ENCODE data around the gene KLHL13.

KLHL13 gene

DNA sequence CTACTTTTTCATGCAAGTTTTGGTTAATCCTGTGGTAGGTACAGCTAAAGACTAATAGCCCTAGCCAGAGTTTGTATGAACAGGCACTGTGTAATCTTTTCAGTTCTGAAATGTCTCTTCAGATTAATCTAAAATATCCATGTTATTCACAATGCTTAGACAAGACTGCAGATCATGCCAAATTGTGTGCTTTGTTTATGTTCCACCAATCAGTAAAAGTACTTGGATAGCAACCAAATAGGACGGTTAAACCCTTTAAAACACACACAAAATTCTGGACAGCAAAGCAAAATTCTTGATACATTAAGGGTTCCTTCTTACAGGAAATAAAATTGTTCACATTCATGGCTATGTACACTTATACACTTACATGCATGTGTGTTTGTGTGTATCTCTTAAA lies 139.1 kb downstream of the KLHL13 start:
- TF ChIP-seq BACH2 (CRISPR knock-in tag; IDR thresholded peaks at IDR 0.05; ENCODE audit: borderline replicate concordance) (no peak), ZNF8 (CRISPR knock-in tag; IDR thresholded peaks at IDR 0.05) (no peak), ZFP3 (CRISPR knock-in tag; IDR thresholded peaks at IDR 0.05) (no peak), ZNF565 (CRISPR knock-in tag; conservative IDR thresholded peaks at IDR 0.05; ENCODE audit: low read depth) (no peak), TOX (CRISPR knock-in tag; IDR thresholded peaks at IDR 0.05; ENCODE audit: borderline replicate concordance) (no peak), ARNTL (CRISPR knock-in tag; IDR thresholded peaks at IDR 0.05; ENCODE audit: borderline replicate concordance, low read depth) (no peak), GLIS3 (CRISPR knock-in tag; IDR thresholded peaks at IDR 0.05) (no peak), OSR1 (CRISPR knock-in tag; IDR thresholded peaks at IDR 0.05) (no peak)
- TF ChIP-seq, protein P1, sequence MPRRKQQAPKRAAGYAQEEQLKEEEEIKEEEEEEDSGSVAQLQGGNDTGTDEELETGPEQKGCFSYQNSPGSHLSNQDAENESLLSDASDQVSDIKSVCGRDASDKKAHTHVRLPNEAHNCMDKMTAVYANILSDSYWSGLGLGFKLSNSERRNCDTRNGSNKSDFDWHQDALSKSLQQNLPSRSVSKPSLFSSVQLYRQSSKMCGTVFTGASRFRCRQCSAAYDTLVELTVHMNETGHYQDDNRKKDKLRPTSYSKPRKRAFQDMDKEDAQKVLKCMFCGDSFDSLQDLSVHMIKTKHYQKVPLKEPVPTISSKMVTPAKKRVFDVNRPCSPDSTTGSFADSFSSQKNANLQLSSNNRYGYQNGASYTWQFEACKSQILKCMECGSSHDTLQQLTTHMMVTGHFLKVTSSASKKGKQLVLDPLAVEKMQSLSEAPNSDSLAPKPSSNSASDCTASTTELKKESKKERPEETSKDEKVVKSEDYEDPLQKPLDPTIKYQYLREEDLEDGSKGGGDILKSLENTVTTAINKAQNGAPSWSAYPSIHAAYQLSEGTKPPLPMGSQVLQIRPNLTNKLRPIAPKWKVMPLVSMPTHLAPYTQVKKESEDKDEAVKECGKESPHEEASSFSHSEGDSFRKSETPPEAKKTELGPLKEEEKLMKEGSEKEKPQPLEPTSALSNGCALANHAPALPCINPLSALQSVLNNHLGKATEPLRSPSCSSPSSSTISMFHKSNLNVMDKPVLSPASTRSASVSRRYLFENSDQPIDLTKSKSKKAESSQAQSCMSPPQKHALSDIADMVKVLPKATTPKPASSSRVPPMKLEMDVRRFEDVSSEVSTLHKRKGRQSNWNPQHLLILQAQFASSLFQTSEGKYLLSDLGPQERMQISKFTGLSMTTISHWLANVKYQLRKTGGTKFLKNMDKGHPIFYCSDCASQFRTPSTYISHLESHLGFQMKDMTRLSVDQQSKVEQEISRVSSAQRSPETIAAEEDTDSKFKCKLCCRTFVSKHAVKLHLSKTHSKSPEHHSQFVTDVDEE (CRISPR knock-in tag; IDR thresholded peaks at IDR 0.05), result no peak
- TF ChIP-seq, protein P2, sequence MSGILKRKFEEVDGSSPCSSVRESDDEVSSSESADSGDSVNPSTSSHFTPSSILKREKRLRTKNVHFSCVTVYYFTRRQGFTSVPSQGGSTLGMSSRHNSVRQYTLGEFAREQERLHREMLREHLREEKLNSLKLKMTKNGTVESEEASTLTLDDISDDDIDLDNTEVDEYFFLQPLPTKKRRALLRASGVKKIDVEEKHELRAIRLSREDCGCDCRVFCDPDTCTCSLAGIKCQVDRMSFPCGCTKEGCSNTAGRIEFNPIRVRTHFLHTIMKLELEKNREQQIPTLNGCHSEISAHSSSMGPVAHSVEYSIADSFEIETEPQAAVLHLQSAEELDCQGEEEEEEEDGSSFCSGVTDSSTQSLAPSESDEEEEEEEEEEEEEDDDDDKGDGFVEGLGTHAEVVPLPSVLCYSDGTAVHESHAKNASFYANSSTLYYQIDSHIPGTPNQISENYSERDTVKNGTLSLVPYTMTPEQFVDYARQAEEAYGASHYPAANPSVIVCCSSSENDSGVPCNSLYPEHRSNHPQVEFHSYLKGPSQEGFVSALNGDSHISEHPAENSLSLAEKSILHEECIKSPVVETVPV (CRISPR knock-in tag; IDR thresholded peaks at IDR 0.05), result no peak
- TF ChIP-seq, protein P3, sequence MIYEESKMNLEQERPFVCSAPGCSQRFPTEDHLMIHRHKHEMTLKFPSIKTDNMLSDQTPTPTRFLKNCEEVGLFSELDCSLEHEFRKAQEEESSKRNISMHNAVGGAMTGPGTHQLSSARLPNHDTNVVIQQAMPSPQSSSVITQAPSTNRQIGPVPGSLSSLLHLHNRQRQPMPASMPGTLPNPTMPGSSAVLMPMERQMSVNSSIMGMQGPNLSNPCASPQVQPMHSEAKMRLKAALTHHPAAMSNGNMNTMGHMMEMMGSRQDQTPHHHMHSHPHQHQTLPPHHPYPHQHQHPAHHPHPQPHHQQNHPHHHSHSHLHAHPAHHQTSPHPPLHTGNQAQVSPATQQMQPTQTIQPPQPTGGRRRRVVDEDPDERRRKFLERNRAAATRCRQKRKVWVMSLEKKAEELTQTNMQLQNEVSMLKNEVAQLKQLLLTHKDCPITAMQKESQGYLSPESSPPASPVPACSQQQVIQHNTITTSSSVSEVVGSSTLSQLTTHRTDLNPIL (CRISPR knock-in tag; IDR thresholded peaks at IDR 0.05; ENCODE audit: low read depth), result no peak
- no peak for ATAC-seq

DNA sequence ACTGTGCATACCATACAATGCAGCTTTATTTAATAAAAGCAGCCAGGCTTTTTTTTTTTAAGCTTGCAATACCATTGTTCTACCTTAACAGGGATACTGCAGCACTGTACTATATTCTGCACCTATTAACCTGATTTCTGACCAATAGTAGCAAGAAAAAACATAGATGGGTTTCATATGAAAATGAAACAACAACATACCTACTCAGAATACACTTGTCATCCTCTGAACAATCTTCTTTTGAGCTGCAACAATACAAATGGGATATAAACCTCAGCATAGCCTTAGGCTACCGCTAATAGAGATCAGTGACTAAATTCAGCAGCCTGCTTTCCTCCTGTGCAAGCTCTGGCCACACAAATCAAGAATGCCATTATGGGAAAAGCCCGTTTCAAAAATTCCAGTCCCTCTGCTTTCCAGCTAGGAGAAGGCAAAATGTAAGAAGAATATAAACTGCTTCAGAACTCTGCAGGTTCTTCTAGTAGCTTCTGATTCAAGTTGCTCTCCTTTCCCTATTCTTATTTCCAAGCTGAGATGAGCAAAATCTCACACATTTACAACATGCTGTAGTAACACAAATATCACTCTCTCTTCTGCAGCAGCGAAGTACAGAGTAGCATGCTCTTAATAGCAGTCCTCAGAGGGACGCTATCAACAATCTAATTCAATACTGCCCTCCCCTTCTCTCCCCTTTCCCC lies 143.4 kb downstream of the KLHL13 start:
- peak; percentile 80 for ATAC-seq

DNA sequence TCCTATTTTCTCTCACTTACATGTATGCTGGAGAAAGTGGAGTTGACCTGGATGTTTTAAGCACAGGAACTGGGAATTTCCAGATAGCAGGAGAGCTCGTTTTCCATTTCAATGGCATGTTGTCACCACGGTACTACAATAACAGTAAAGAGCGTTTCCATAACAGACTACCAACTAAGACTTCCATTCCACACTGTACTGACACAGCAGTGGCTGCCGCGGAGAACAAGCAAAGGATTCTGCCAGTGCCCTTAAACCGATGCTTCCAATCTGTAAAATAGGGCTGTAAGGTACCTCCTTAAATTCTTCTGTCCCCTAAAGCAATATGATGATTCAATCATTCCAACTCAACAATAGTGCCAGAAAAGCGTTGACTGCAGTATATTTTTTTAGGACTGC lies 143.9 kb downstream of the KLHL13 start:
- TF ChIP-seq GLIS3 (CRISPR knock-in tag; IDR thresholded peaks at IDR 0.05) (no peak), BACH2 (CRISPR knock-in tag; IDR thresholded peaks at IDR 0.05; ENCODE audit: borderline replicate concordance) (no peak), TCF4 (CRISPR knock-in tag; IDR thresholded peaks at IDR 0.05; ENCODE audit: borderline replicate concordance) (no peak), ZNF8 (CRISPR knock-in tag; IDR thresholded peaks at IDR 0.05) (no peak), TOX (CRISPR knock-in tag; IDR thresholded peaks at IDR 0.05; ENCODE audit: borderline replicate concordance) (no peak), SNAI2 (CRISPR knock-in tag; IDR thresholded peaks at IDR 0.05) (no peak), ZFP3 (CRISPR knock-in tag; IDR thresholded peaks at IDR 0.05) (no peak), OSR1 (CRISPR knock-in tag; IDR thresholded peaks at IDR 0.05) (no peak), RARB (CRISPR knock-in tag; IDR thresholded peaks at IDR 0.05) (no peak), ZC3H10 (CRISPR knock-in tag; IDR thresholded peaks at IDR 0.05) (no peak), PPARA (CRISPR knock-in tag; IDR thresholded peaks at IDR 0.05; ENCODE audit: borderline replicate concordance) (no peak)
- TF ChIP-seq, protein P1 (CRISPR knock-in tag; IDR thresholded peaks at IDR 0.05), result no peak
- TF ChIP-seq, protein P4, sequence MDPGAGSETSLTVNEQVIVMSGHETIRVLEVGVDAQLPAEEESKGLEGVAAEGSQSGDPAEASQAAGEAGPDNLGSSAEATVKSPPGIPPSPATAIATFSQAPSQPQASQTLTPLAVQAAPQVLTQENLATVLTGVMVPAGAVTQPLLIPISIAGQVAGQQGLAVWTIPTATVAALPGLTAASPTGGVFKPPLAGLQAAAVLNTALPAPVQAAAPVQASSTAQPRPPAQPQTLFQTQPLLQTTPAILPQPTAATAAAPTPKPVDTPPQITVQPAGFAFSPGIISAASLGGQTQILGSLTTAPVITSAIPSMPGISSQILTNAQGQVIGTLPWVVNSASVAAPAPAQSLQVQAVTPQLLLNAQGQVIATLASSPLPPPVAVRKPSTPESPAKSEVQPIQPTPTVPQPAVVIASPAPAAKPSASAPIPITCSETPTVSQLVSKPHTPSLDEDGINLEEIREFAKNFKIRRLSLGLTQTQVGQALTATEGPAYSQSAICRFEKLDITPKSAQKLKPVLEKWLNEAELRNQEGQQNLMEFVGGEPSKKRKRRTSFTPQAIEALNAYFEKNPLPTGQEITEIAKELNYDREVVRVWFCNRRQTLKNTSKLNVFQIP (CRISPR knock-in tag; IDR thresholded peaks at IDR 0.05; ENCODE audit: borderline replicate concordance, low read depth), result no peak
- TF ChIP-seq, protein P5, sequence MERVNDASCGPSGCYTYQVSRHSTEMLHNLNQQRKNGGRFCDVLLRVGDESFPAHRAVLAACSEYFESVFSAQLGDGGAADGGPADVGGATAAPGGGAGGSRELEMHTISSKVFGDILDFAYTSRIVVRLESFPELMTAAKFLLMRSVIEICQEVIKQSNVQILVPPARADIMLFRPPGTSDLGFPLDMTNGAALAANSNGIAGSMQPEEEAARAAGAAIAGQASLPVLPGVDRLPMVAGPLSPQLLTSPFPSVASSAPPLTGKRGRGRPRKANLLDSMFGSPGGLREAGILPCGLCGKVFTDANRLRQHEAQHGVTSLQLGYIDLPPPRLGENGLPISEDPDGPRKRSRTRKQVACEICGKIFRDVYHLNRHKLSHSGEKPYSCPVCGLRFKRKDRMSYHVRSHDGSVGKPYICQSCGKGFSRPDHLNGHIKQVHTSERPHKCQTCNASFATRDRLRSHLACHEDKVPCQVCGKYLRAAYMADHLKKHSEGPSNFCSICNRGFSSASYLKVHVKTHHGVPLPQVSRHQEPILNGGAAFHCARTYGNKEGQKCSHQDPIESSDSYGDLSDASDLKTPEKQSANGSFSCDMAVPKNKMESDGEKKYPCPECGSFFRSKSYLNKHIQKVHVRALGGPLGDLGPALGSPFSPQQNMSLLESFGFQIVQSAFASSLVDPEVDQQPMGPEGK (CRISPR knock-in tag; IDR thresholded peaks at IDR 0.05; ENCODE audit: borderline replicate concordance), result no peak
- peak; percentile 92 for ATAC-seq

More for the DNA sequence above, 143.4 kb downstream of the KLHL13 start:
- TF ChIP-seq ESRRG (CRISPR knock-in tag; IDR thresholded peaks at IDR 0.05) (no peak), TCF4 (CRISPR knock-in tag; IDR thresholded peaks at IDR 0.05; ENCODE audit: borderline replicate concordance) (no peak)
